Endometrial microvascular endothelial cells (primary cell): Measurements from ENCODE around the gene WDR45B. TPM values are rescaled to one million over a fixed set of nuclear protein-coding genes. Genes with fewer than 3 reads are reported as not detected.

Experiments used
- in situ Hi-C: cut with HindIII; loops from 2 replicates; pipeline ENCODE4 v1.10.0; 2017; ENCODE audit warnings: low sequenced_read_pairs, low pct_unique_long_range_greater_than_20kb; ENCODE audit errors: inconsistent ontology term
- total RNA-seq: library from RNA; depleted of rRNA; stranded (reverse); fragments of >200 nt; gene quantifications from one replicate; pipeline ENCODE4 v1.2.3, GENCODE V29; 2015; ENCODE audit errors: inconsistent ontology term

The WDR45B gene
- total RNA-seq: 82.6 TPM

DNA sequence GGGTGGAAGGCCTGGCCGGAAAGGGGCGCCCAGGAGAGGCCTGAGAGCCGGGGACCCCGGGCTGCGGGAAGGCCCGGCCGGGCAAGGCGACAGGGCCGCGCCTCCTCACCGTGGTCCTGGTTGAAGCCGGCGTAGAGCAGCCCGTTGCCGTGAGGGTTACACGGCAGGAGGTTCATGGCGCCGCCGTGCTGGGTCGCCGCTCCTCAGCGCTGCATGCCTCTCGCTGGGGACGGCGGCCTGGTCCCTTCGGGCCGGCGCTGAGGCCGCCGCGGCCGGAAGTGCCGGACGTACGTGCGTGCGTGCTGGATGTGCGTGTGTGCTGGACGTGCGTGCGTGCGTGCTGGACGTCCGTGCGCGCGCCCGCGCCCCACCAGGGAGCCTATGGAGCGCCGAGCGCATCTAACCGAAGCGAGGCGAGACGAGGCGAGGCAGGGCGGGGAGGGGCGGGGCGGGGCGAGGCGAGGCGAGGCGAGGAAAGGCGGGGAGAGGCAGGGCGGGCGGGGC is at the start of gene WDR45B:
Gene WDR45B, minus strand, starts transcription at position 280 of the 504 bp plus-strand sequence. Its CDS starts 104 bp downstream, at position 176.
- in situ Hi-C loops: no loop called here

DNA sequence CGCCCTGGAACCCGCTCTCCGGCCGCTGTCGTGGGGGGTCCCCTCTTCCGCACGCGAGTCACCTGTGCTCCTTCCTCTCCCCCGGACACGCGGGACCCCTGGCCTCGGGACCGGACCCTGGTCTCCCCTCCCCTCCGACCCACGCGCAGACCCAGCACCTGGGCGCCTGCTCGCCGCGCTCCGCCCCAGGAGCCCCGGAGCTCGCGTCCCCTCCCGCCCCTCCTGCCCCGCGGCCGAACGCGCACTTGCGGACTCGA is 49.5 kb upstream of the WDR45B start:
- in situ Hi-C loops: no loop called here

DNA sequence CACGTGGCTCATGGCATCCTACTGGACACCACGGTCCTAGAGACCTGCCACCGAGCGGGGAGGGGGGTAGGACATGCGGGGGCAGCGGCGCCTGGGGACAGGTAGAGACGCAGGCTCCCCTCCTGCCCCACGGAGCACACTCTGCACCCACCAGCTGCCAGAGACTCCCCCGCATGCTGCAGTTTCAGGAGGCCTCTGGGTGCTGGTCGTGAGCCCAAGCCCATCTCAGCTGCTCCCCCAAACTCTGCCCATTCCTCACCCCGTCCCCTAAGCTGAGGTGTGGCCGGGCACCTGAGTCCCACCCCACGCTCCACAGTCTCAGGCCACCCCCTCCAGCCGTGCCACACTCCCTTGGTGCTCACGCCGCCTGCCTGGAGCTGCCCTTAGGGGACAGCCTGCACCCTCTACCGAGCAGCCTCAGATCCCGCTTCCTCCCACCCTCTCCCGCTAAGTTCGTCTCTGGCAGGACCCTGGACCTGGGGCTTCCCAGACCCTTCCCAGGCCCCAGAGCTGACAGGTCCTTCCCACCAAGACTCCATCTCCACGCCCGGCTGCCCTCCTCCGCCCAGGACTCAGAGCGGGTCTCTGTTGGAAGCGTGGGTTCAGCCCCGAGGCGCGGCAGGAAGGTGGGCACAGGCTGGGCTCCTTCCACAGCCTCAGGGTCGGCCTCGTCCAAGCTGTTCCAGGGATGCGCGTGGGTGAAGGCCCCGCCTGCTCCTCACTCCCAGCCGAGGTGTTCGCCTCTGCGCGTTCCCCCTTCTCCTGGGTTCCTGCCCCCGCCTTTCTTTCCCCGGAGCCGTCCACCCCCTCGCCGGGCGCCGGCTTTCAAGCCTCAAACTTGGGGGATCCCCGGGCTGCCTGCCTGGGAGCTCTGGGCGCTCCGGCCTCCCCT is 48.9 kb upstream of the WDR45B start:
- in situ Hi-C loops: no loop called here

DNA sequence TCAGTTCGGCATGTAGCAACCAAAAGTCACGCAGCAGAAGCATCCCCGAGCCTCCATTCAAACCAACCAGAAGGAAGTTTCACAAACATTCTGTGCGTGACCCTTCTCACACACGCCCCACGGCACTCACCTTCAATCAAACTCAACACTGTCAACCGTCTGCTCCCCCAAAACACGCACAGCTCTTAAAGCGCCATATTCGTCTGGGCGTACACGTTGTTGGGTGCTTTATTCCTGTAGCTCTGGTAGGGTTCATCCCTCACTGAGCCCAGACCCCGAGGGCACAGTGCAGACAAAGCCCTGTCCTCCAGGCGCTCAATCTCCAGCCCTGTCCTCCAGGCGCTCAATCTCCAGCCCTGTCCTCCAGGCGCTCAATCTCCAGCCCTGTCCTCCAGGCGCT is 48.0 kb upstream of the WDR45B start:
- in situ Hi-C loops: no loop called here

DNA sequence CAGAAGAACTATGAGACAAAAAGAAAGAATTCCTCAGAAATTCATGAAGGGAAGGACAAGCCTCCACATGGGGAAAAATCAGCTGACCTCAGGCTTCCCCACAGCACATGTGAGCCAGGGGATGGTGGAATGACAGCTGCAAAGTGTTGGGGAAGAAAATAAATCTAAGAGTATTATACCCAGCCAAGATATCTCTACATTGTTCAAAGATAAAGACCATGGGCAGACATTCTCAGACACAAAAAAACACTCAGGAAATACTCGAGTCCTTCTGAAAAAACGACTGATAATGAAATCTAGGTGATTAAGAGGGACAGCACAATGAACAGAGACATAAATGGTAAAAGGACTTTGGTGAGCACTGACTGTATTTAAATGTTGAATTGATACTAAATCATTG is 46.4 kb upstream of the WDR45B start:
- in situ Hi-C loops: no loop called here

DNA sequence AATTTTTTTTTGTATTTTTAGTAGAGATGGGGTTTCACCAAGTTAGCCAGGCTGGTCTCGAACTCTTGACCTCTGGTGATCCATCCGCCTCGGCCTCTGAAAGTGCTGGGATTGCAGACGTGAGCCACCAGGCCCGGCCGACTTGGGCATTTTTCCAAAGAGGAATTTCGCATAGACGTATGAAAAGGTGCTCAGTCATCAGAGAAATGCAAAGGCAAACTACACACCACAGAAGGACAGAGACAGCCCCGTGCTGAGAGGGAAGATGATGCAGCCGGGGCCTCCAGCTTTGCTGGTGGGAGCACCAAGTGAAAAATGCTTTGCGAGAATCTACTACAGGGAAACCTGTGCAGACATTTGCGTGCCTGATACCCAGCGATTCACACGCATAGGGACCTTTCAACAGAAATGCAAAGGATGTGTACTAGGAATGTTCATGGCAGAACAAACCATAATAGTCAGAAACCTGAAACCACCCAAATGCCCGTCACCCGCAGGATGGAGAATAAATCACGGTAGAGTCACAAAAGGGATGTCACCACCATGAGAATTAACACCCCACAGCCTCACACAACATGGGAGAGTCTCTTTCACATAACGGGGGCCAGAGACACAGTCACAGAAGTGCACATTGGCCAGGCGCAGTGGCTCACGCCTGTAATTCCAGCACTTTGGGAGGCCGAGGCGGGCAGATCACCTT is 45.1 kb upstream of the WDR45B start:
- in situ Hi-C loops: no loop called here

DNA sequence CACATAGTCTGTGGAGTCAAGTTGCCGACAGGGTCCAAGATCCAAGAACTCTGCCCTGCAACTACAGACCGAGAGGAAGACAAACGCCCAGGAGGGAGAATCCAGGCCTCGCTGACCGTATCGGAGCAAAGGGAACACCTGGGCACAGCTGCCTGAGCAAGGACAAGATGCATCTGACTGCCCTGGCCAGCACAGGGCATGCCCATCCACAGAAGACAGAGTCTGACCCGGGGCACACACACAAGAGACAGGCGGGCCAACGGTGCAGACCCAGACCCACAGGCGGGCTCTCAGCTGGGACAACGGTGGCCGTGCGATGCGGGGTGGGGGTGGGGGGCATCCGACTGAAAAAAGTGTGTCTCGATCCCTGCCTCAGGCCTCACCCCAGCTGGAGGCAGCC is 44.0 kb upstream of the WDR45B start:
- in situ Hi-C loops: no loop called here

DNA sequence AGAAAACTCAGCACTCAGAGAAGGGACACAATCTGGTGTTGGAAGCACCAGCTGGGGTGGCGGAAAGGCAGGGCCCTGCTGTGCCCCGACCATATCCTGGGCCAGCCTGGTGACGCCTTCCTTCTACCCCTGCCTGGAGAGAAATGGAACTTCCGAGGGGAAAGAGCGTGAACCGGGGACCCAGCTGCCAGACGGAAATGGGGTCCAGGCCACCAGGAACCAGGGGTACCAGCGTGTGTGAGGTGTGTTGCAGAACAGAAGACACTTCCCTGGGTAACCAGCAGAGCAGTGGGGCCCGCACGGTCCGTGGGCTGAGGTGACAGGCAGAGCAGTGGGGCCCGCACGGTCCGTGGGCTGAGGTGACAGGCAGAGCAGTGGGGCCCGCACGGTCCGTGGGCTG is 43.5 kb upstream of the WDR45B start:
- in situ Hi-C loops: no loop called here

DNA sequence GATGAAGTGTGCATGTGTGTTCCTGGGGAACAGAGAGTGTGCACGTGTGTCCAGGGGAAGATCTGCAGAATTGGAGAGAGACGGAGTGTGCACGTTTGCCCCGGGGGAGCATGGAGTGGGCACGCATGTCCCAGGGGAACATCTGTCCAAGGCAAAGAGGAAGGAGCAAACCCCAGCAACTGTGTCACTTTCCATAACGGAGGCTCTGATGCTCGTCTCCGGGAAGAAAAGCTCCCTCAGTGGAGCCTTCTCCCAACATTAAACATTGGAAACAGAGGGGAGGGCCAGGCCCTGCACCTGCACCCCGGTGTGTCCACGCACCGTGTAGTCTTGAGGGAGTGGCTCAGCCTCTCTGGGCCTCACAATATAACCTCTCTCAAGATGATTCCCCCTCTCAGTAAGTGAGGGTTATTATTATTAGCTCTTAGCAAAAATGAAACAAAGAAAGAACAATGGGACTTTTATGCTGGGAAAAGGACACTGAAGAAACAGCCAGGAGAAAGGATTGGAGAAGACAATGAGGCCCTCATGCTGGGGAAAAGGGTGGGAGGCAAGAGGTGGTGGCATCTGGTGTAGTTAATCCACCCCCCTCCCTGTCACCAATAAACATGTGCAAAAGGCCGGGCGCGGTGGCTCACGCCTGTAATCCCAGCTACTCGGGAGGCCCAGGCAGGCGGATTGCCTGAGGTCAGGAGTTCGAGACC is 42.7 kb upstream of the WDR45B start:
- in situ Hi-C loops: no loop called here

DNA sequence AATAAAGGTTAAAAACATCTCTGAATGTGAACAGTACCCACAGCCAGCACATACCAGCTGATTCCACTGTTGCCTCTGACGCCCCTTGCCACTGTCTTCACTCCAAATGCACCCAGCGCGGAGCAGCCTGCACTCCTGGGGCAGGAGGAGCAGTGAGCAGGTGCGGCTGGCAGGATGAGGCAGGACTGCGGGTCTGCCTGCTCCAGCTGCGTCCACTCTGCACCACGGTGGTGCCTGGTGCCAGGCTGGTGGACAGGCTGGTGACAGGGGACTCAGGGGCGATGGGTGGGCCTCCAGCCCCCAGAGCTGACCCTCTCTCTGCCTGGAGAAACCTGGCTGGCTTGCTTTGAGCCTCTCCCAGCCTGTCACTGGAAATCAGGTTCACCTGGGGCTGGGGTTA is 40.8 kb upstream of the WDR45B start:
- in situ Hi-C loops: no loop called here

DNA sequence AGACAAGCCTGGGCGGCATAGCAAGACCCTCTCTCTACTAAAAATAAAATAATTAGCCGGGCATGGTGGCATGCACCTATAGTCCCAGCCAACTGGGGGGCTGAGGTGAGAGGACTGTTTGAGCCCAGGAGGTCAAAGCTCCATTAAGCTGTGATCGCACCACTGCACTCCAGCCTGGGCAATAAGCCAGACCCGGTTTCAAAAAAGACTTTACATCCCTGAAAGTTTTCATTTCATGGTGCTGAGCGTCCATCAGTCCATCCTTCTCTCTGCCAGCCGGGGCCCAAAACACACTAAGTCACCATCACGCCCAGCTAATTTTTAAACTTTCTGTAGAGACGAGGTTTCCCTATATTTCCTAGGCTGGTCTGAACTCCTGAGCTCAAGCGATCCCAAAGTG is 39.6 kb upstream of the WDR45B start:
- in situ Hi-C loops: no loop called here

DNA sequence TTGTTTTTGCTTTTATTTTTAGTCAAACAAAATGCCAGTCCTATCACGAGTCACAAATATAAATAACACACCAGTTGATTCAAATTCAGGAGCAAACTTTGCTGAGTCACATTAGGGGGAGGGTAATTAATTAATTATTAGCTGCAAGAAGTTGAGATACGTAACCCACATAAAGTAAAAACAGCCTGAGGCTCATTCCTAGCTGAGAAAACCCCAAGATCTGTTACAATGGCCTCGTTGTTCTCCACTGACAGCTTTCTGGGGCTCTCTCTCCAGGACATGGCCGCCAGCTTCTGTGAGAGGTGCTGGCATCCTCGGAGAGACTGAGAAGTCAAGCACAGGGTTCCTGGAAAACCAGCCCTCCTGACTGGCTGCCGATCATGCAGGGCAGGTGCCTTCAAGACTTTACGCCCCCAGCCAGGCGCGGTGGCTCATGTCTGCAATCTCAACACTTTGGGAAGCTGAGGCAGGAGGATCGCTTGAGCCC is 39.2 kb upstream of the WDR45B start:
- in situ Hi-C loops: no loop called here

DNA sequence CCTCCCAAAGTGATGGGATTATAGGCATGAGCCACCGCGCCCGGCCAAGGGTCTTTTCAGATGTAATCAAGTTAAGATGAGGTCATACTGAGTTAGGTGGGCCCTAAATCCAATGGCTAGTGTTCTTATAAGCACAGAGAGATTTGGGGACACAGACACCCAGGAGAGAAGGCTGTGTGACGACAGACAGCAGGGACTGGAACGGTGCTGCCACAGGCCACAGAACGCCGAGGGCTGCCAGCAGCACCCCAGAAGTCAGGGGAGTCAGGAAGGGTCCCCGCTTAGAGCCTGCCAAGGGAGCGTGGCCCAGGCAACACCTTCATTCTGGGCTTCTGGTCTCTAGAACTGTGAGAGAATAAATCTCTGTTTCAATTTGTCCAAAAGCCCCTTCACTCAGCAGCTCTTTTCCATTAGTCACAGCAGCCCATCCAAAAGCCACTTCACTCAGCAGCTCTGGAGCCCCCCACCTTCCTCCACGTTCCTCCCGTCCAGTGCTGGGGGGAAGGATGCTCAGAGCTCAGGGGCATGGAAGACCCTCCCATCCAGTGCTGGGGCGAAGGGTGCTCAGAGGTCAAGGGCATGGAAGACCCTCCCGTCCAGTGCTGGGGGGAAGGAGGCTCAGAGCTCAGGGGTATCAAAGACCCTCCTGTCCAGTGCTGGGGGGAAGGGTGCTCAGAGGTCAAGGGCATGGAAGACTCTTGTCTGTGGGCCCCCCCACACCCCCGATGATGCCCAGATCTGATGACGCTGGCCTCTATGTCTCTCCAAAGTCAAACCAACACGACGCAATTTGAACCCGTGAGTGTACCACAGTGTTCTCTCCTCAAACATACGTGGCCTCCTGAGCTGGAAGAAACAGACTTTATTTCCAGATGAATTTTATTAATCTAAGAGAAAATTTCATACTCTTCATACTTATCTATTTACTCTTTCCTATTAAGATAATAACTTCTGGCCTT is 38.4 kb upstream of the WDR45B start:
- in situ Hi-C loops: no loop called here

DNA sequence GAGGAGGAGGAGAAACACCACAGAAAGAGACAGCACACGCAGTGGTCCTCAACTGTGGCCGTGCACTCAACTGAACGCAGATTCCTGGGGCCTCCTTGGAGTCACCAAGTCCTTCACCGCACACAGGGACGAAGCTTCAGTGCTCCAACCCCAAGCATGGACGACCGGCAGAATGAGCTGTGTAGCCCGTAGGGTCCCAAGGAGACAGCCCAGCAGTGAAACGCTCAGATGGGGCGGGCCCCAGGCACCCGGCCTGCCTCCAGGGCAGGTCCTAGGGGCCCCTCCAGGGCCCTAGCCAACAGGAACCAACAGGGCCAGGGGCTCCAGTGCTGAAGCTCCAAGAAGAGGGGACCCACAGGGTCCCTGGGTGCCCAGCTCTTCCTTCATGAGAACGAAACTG is 37.0 kb upstream of the WDR45B start:
- in situ Hi-C loops: no loop called here

DNA sequence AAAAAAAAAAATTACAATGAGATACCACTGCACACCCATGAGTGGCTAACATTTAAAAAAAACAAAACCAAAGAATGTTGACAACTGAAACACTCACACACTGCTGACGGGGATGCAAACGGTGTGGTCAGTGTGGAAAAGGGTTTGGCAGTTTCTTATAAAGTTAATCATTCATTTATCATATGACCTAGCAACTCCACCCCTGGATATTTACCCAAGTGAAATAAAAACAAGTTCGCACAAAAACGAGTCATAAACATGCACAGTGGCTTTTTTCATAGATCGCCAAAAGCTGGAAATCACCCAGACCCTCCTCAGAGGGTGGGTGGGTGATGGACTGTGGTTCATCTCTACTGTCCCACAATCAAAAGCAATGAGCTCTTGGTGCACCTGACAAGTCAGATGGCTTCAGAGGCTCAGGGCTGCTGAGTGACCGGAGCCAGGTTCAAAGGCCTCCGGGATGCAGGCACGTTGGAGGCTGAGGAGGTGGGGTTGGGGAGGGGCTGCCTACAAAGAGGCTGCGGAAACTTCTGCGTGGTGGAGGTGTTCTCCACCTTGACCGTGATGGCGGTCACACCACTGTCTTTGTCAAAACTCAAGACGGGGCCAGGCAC is 36.1 kb upstream of the WDR45B start:
- in situ Hi-C loops: no loop called here

DNA sequence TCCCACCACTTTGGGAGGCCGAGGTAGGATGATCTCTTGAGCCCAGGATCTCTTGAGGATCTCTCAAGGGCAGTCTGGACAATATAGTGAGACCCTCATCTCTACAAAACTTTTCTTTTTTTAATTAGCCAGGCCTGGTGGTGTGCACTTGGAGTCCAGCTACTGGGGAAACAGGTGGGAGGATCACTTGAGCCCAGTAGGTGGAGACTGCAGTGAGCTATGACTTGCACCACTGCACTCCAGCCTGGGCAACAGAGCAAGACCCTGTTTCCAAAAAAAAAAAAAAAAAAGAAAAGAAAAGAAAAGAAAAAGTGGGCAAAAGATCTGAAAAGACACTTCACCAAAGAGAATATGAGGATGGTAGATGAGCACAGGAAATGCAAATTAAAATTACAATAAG is 35.3 kb upstream of the WDR45B start:
- in situ Hi-C loops: no loop called here

DNA sequence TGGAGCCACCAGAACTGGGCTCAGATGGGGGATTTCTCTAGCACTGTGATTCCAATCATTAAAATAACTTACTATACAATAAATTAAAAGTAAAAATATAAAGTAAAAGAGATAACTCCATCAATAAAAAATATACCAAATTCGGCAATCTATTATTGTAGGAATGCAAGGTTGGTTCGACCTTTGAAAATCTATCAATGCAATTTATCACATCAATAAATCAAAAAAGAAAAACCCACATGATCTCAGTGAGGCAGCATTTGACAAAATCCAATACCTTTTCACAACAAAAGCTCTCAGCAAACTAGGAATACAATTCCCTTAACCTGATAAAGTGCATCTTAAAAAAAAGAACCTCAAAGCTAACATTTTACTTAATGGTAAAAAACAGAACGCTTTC is 33.3 kb upstream of the WDR45B start:
- in situ Hi-C loops: no loop called here
